Measurements from ENCODE around the gene FAM184B.

The FAM184B gene

GRCh38 chr4:17812801-17813200 is 31.4 kb upstream of the FAM184B start:
- H3K4me3 ChIP-seq (ENCODE audit: low read depth in 1 of 2, low read length in 1 of 2): no peak overlapping the region
- H3K27me3 ChIP-seq: no peaks in the 10 kb centered on the region
- H3K9me3 ChIP-seq: no peaks in the 10 kb centered on the region
- peaks cover 33 to 39% of the 10 kb centered on the region in 2 experiments for H3K4me1 ChIP-seq (ENCODE audit: control insufficient read depth in 1 of 2, insufficient read depth in 1 of 2, low read depth in 1 of 2, low read length in 1 of 2)
- no peak overlapping the region for H3K27ac ChIP-seq
- peaks cover 10% of the 10 kb centered on the region for H3K36me3 ChIP-seq
- no peak for TF ChIP-seq CTCF (IDR thresholded peaks at IDR 0.05)

- Histone ChIP-seq H3K27ac (no peak overlapping the region), H3K4me3 (ENCODE audit: low read depth in 1 of 2, low read length in 1 of 2) (no peak overlapping the region), H3K27me3 (no peaks in the 10 kb centered on the region), H3K36me3 (peaks cover 10% of the 10 kb centered on the region), H3K9me3 (no peaks in the 10 kb centered on the region), H3K4me1 (ENCODE audit: control insufficient read depth in 1 of 2, insufficient read depth in 1 of 2, low read depth in 1 of 2, low read length in 1 of 2) (peaks cover 33 to 39% of the 10 kb centered on the region in 2 experiments)
- TF ChIP-seq CTCF (IDR thresholded peaks at IDR 0.05): no peak
Measured at GRCh38 chr4:17812125-17812524, 30.7 kb upstream of the FAM184B start.

- no peaks in the 10 kb centered on the region for H3K9me3 ChIP-seq
- H3K4me3 ChIP-seq (ENCODE audit: low read depth in 1 of 2, low read length in 1 of 2): peak overlapping the region; percentile 92
- H3K36me3 ChIP-seq: peaks cover 2% of the 10 kb centered on the region
- TF ChIP-seq CTCF (IDR thresholded peaks at IDR 0.05): no peak
- peak overlapping the region; percentile 93 for H3K27ac ChIP-seq
- H3K27me3 ChIP-seq: no peaks in the 10 kb centered on the region
- H3K4me1 ChIP-seq (ENCODE audit: control insufficient read depth in 1 of 2, insufficient read depth in 1 of 2, low read depth in 1 of 2, low read length in 1 of 2): peaks cover 33 to 39% of the 10 kb centered on the region in 2 experiments
Measured at GRCh38 chr4:17811078-17811603, 29.7 kb upstream of the FAM184B start.

GRCh38 chr4:17810260-17811077 is 29.0 kb upstream of the FAM184B start, which contains the start of the genes DCAF16 and NCAPG:
Gene DCAF16, minus strand, starts transcription at chr4:17810757. Its CDS starts 6,616 bp downstream, at chr4:17804141.
Gene NCAPG, plus strand, starts transcription at chr4:17810979. Its CDS starts 99 bp downstream, at chr4:17811078.
- H3K9me3 ChIP-seq: no peaks in the 10 kb centered on the region
- no peaks in the 10 kb centered on the region for H3K36me3 ChIP-seq
- H3K4me1 ChIP-seq (ENCODE audit: control insufficient read depth in 1 of 2, insufficient read depth in 1 of 2, low read depth in 1 of 2, low read length in 1 of 2): peaks cover 33 to 39% of the 10 kb centered on the region in 2 experiments
- peak; percentile 39 for TF ChIP-seq CTCF (IDR thresholded peaks at IDR 0.05)
- H3K4me3 ChIP-seq (ENCODE audit: low read depth in 1 of 2, low read length in 1 of 2): peak within 1 kb of the TSS; percentile 92
- peak within 1 kb of the TSS; percentile 93 for H3K27ac ChIP-seq
- no peaks in the 10 kb centered on the region for H3K27me3 ChIP-seq

- Histone ChIP-seq H3K36me3 (peaks cover 2% of the 10 kb centered on the region), H3K4me3 (ENCODE audit: low read depth in 1 of 2, low read length in 1 of 2) (peak overlapping the region; percentile 92), H3K9me3 (no peaks in the 10 kb centered on the region), H3K27ac (peak overlapping the region; percentile 93), H3K4me1 (ENCODE audit: control insufficient read depth in 1 of 2, insufficient read depth in 1 of 2, low read depth in 1 of 2, low read length in 1 of 2) (peaks cover 33 to 39% of the 10 kb centered on the region in 2 experiments), H3K27me3 (no peaks in the 10 kb centered on the region)
- no peak for TF ChIP-seq CTCF (IDR thresholded peaks at IDR 0.05)
Measured at GRCh38 chr4:17809667-17810066, 28.2 kb upstream of the FAM184B start.
